Measurements from ENCODE around the gene MEIKIN. TPM values are rescaled to one million over a fixed set of nuclear protein-coding genes. Genes with fewer than 3 reads are reported as not detected.

MEIKIN gene
- total and polyA plus RNA-seq, 2 of the 8 experiments (the other 6 are each of a cell fraction or from before 2014, with no cell fraction given) = not detected

GRCh38 chr5:131914472-131914871 lies 31.0 kb downstream of the MEIKIN start:
- ChIA-PET CTCF (ENCODE audit: partially characterized antibody) (interaction anchor here (2.2 kb wide), 1 partner anchor 36 kb away, joined by 8 read pairs; no protein-coding TSS in a partner anchor), POLR2A (ENCODE audit: partially characterized antibody) (no interaction called here)
- H3K23ac ChIP-seq (ENCODE audit: insufficient read length) = no peak overlapping the region
- no peak overlapping the region for H2BK15ac ChIP-seq (ENCODE audit: low read length)
- no peaks in the 10 kb centered on the region for H4K20me1 ChIP-seq (replicated peaks in 1 of 2; ENCODE audit: control insufficient read depth in 1 of 2, insufficient read depth in 2 of 2, low read length in 2 of 2)
- H4K91ac ChIP-seq (replicated peaks; ENCODE audit: insufficient read length, low read length) = no peak overlapping the region
- no peak overlapping the region for H4K8ac ChIP-seq (ENCODE audit: extremely low read depth, insufficient read depth, low read length)
- no peak overlapping the region for H3K9ac ChIP-seq (replicated peaks in 1 of 4; ENCODE audit: extremely low read depth in 1 of 4, low read depth in 3 of 4, low read length in 3 of 4)
- no peak overlapping the region for H2AFZ ChIP-seq (ENCODE audit: low read length)
- no peak overlapping the region for H2BK20ac ChIP-seq (ENCODE audit: low read length)
- H3K14ac ChIP-seq (ENCODE audit: insufficient read length) = no peak overlapping the region
- no peaks in the 10 kb centered on the region for H3K27me3 ChIP-seq (replicated peaks in 1 of 4; ENCODE audit: control insufficient read depth in 3 of 4, extremely low read depth in 1 of 4, insufficient read depth in 3 of 4, low read length in 3 of 4)
- DNase-seq (ENCODE audit: low read depth in 1 of 2, low spot score in 2 of 2) = no peak
- no peak overlapping the region for H2BK120ac ChIP-seq (replicated peaks; ENCODE audit: low read depth, low read length)
- no peak overlapping the region for H3K4me2 ChIP-seq (ENCODE audit: insufficient read depth in 1 of 2, low read depth in 2 of 2, low read length in 2 of 2)
- H2AK5ac ChIP-seq (ENCODE audit: low read depth, low read length) = no peak overlapping the region
- no peaks in the 10 kb centered on the region for H3K79me1 ChIP-seq (ENCODE audit: low read depth, low read length)
- no peak overlapping the region for H3K4ac ChIP-seq (replicated peaks; ENCODE audit: insufficient read length, low read depth, low read length)
- no peak overlapping the region for H2BK12ac ChIP-seq (ENCODE audit: low read depth, low read length)
- H3K36me3 ChIP-seq (ENCODE audit: control insufficient read depth in 2 of 4, insufficient read depth in 4 of 4, low read length in 3 of 4) = no peaks in the 10 kb centered on the region
- no peaks in the 10 kb centered on the region for H3K4me1 ChIP-seq (replicated peaks in 1 of 4; ENCODE audit: control insufficient read depth in 3 of 4, insufficient read depth in 4 of 4, low read length in 3 of 4)
- no peak overlapping the region for H2BK5ac ChIP-seq (ENCODE audit: low read depth, low read length)
- H4K5ac ChIP-seq (ENCODE audit: insufficient read length, low read depth, low read length) = no peak overlapping the region
- no peaks in the 10 kb centered on the region for H3K9me3 ChIP-seq (ENCODE audit: insufficient read depth in 2 of 2, low read depth in 1 of 2, low read length in 1 of 2)
- H3K27ac ChIP-seq (ENCODE audit: low read depth, low read length) = no peak overlapping the region
- H3K79me2 ChIP-seq (ENCODE audit: control insufficient read depth in 1 of 2, insufficient read depth in 2 of 2, low read length in 2 of 2) = no peaks in the 10 kb centered on the region
- no peak overlapping the region for H3K18ac ChIP-seq (ENCODE audit: extremely low read depth, low read length)
- H3K23me2 ChIP-seq (ENCODE audit: low read depth, low read length) = no peaks in the 10 kb centered on the region
- TF ChIP-seq CHD1 (IDR thresholded peaks at IDR 0.05; ENCODE audit: low read depth, low read length) (no peak), NRF1 (IDR thresholded peaks at IDR 0.05; ENCODE audit: low read depth, low read length) (no peak), ATF2 (IDR thresholded peaks at IDR 0.05; ENCODE audit: low read length) (no peak), SP1 (IDR thresholded peaks at IDR 0.05; ENCODE audit: low read depth, low read length) (no peak), ATF3 (IDR thresholded peaks at IDR 0.05; ENCODE audit: insufficient read depth, low read depth, low read length) (no peak), YY1 (IDR thresholded peaks at IDR 0.05; ENCODE audit: low read depth, low read length) (no peak), ZNF274 (IDR thresholded peaks at IDR 0.05; ENCODE audit: borderline replicate concordance, extremely low read depth, low read length) (no peak)
- H3K4me3 ChIP-seq (ENCODE audit: extremely low read depth in 1 of 4, insufficient read depth in 2 of 4, low read depth in 3 of 4, low read length in 4 of 4) = no peak overlapping the region
- H3K56ac ChIP-seq (replicated peaks; ENCODE audit: insufficient read length, low read depth, low read length) = no peak overlapping the region
- FAIRE-seq = no peak
